Transverse colon (tissue), 4 donors: Measurements from ENCODE around the gene ZNF91. TPM values are rescaled to one million over a fixed set of nuclear protein-coding genes. Genes with fewer than 3 reads are reported as not detected.
"Not testable (repeated sequence)": the region's sequence is repeated elsewhere in the genome, so short reads cannot be mapped to it uniquely, and the experiment has no call there.

Experiments used
- DNase-seq: peaks from one replicate; pipeline ENCODE4 v3.0.0-alpha.2; 2019
- H3K27ac ChIP-seq, 4 donors: fragments of 200-600 bp; sonication (generic); 2 replicates each; pipeline ENCODE4 v1.5.1; 2016 to 2018; ENCODE audit warnings: inconsistent platforms in 4 of 4
- H3K27me3 ChIP-seq: fragments of 200-600 bp; sonication (generic); 2 replicates; pipeline ENCODE4 v1.5.1; 2017; ENCODE audit warnings: inconsistent platforms
- H3K36me3 ChIP-seq, 4 donors: fragments of 200-600 bp; sonication (generic); 2 replicates each; pipeline ENCODE4 v1.5.1; 2017 to 2019; ENCODE audit warnings: inconsistent platforms in 4 of 4
- H3K4me1 ChIP-seq, 4 donors: fragments of 200-600 bp; sonication (generic); 2 replicates each; pipeline ENCODE4 v1.5.1; 2017 to 2020; ENCODE audit warnings: inconsistent platforms in 4 of 4
- H3K4me3 ChIP-seq, 4 donors: fragments of 200-600 bp; sonication (generic); 1 replicate in 1 of 4; 2 replicates in 3 of 4; pipeline versions ENCODE4 v1.5.1 to v1.6.1; 2017 to 2019; ENCODE audit warnings: inconsistent platforms in 4 of 4
- H3K9me3 ChIP-seq, 2 donors: fragments of 200-600 bp; sonication (generic); 2 replicates each; pipeline ENCODE4 v1.5.1; 2017 to 2019; ENCODE audit warnings: inconsistent platforms in 2 of 2
- CTCF ChIP-seq, 5 experiments: fragments of 200-600 bp in 3 of 5; fragments of 450-650 bp in 2 of 5; sonication (generic) in 3 of 5; IDR thresholded peaks; 1 replicate in 2 of 5; 2 replicates in 3 of 5; pipeline ENCODE4 v1.5.1; 2016 to 2017; ENCODE audit warnings: antibody characterized with exemption in 5 of 5, inconsistent platforms in 3 of 5, mild to moderate bottlenecking in 2 of 5, moderate library complexity in 1 of 5
- EP300 ChIP-seq: sonication (generic); formaldehyde crosslinking; IDR thresholded peaks from one replicate; pipeline ENCODE4 v1.6.1; 2017; ENCODE audit warnings: antibody characterized with exemption, low read depth
- POLR2A ChIP-seq: fragments of 450-650 bp; IDR thresholded peaks from one replicate; pipeline ENCODE4 v1.6.1; 2016; ENCODE audit warnings: antibody characterized with exemption, mild to moderate bottlenecking, moderate library complexity
- POLR2AphosphoS5 ChIP-seq, 3 donors: sonication (generic); formaldehyde crosslinking; IDR thresholded peaks; one replicate each; pipeline ENCODE4 v1.6.1; 2016; ENCODE audit warnings: antibody characterized with exemption in 3 of 3
- WGBS, 2 donors: methylation state at CpG; one replicate each; pipeline ENCODE4 v1.1.5; 2018; ENCODE audit warnings: low coverage in 1 of 2; 5-methylcytosine and 5-hydroxymethylcytosine counted together
- in situ Hi-C, 4 donors: fragments of 200-750 bp; cut with MboI; loops; one replicate each; pipeline versions ENCODE4 v1.15.0 to v1.15.1; 2017; ENCODE audit warnings: low sequenced_read_pairs in 3 of 4, low pct_ligation_motif_present in 1 of 4, low pct_unique_long_range_greater_than_20kb in 1 of 4
- intact Hi-C: fragments of 100-400 bp; cut with DNase I; formaldehyde crosslinking; loops from one replicate; pipeline ENCODE4 v1.15.1; 2023; ENCODE audit warnings: low total_unique reads
- total RNA-seq, 4 donors: library from RNA; depleted of rRNA; stranded (reverse); fragments of >200 nt; gene quantifications; one replicate each; pipeline ENCODE4 v1.1.0, GENCODE V29; 2016

ZNF91 gene
- total RNA-seq, 4 donors from 2014 or later = 93.9 to 236 (median 157) TPM

GRCh38 chr19:23328211-23328610 lies 67.1 kb downstream of the ZNF91 start:
- no peak for DNase-seq
- Histone ChIP-seq H3K9me3 (peaks cover 8 to 9% of the 10 kb centered on the region in 2 donors), H3K36me3 (peaks cover 0 to 5% (median 0%) of the 10 kb centered on the region in 4 donors), H3K4me3 (no peak overlapping the region), H3K4me1 (no peaks in the 10 kb centered on the region), H3K27me3 (no peaks in the 10 kb centered on the region), H3K27ac (no peak overlapping the region)
- intact Hi-C loops = no loop called here
- TF ChIP-seq POLR2AphosphoS5 (IDR thresholded peaks at IDR 0.05) (no peak), CTCF (IDR thresholded peaks at IDR 0.05) (no peak), POLR2A (no peak)
- in situ Hi-C loops = no loop called here

GRCh38 chr19:23321953-23322549 lies 73.2 kb downstream of the ZNF91 start:
- no peak for TF ChIP-seq POLR2A
- no peak for TF ChIP-seq EP300
- no peak for TF ChIP-seq POLR2AphosphoS5 (IDR thresholded peaks at IDR 0.05)
- no peak for TF ChIP-seq CTCF (IDR thresholded peaks at IDR 0.05)
- DNase-seq = no peak
- WGBS, 2 donors = 75 to 81% methylated on average over 1 to 4 of the region's 4 CpGs
- H3K9me3 ChIP-seq = peaks cover 6 to 8% of the 10 kb centered on the region in 2 donors
- in situ Hi-C loops (loop anchor here in 1 of 4 donors (5.0 kb wide), 1 partner anchor 145 kb away; no protein-coding TSS in a partner anchor), intact Hi-C loops (loop anchor here (2.0 kb wide), 1 partner anchor 145 kb away; no protein-coding TSS in a partner anchor)
- no peak overlapping the region for H3K4me3 ChIP-seq
- no peaks in the 10 kb centered on the region for H3K27me3 ChIP-seq
- no peaks in the 10 kb centered on the region for H3K36me3 ChIP-seq
- H3K27ac ChIP-seq = no peak overlapping the region
- H3K4me1 ChIP-seq = no peaks in the 10 kb centered on the region

GRCh38 chr19:23321403-23321802 lies 73.9 kb downstream of the ZNF91 start:
- DNase-seq, intact Hi-C loops, H3K27ac ChIP-seq, H3K9me3 ChIP-seq, H3K4me1 ChIP-seq, H3K4me3 ChIP-seq, H3K27me3 ChIP-seq, H3K36me3 ChIP-seq: not testable (repeated sequence)
- in situ Hi-C loops = loop anchor here in 1 of 4 donors (5.0 kb wide), 1 partner anchor 146 kb away; no protein-coding TSS in a partner anchor

- in situ Hi-C loops, H3K9me3 ChIP-seq, H3K27ac ChIP-seq, H3K36me3 ChIP-seq, H3K27me3 ChIP-seq, intact Hi-C loops, H3K4me1 ChIP-seq, H3K4me3 ChIP-seq, DNase-seq: not testable (repeated sequence)
- 96% methylated on average over 3 of the region's 3 CpGs; no CpG with 5 or more reads in 1 of the 2 donors for WGBS, 2 donors
Observed at GRCh38 chr19:23319571-23319970, 75.7 kb downstream of the ZNF91 start.

GRCh38 chr19:23318941-23319340 lies 76.3 kb downstream of the ZNF91 start:
- H3K9me3 ChIP-seq, DNase-seq, H3K36me3 ChIP-seq, H3K27me3 ChIP-seq, intact Hi-C loops, H3K4me3 ChIP-seq, H3K27ac ChIP-seq, in situ Hi-C loops, H3K4me1 ChIP-seq: not testable (repeated sequence)
- WGBS, 2 donors = 97% methylated on average over 2 of the region's 2 CpGs; no CpG with 5 or more reads in 1 of the 2 donors

- DNase-seq = no peak
- WGBS, 2 donors = 92 to 100% methylated on average over 1 of the region's 1 CpG
- intact Hi-C loops (no loop called here), in situ Hi-C loops (no loop called here)
- no peak for TF ChIP-seq CTCF (IDR thresholded peaks at IDR 0.05)
- TF ChIP-seq POLR2AphosphoS5 (IDR thresholded peaks at IDR 0.05) = no peak
- TF ChIP-seq POLR2A = no peak
- no peak for TF ChIP-seq EP300
- Histone ChIP-seq H3K27me3 (no peaks in the 10 kb centered on the region), H3K4me3 (no peak overlapping the region), H3K4me1 (no peaks in the 10 kb centered on the region), H3K36me3 (no peaks in the 10 kb centered on the region), H3K27ac (no peak overlapping the region), H3K9me3 (no peaks in the 10 kb centered on the region)
Observed at GRCh38 chr19:23318143-23318542, 77.1 kb downstream of the ZNF91 start.
